Cardiac fibroblast (primary cell): ENCODE measurements around the gene IL10RA.
A peak's percentile ranks its signal among the peaks of the same experiment; 100 is the strongest.

Experiments
- DNase-seq, 2 donors: peaks; one replicate each; pipeline versions ENCODE4 v3.0.0 to v3.0.0-alpha.2; 2010; ENCODE audit warnings: low read depth in 2 of 2
- H3K4me3 ChIP-seq, 2 donors: replicated peaks in 1 of 2; 1 replicate in 1 of 2; 2 replicates in 1 of 2; pipeline ENCODE4 v1.5.1; 2011; ENCODE audit warnings: low read depth in 2 of 2, low read length in 2 of 2, mild to moderate bottlenecking in 2 of 2, moderate library complexity in 1 of 2
- CTCF ChIP-seq: IDR thresholded peaks from one replicate; pipeline ENCODE4 v1.5.1; 2011; ENCODE audit warnings: low read depth, mild to moderate bottlenecking, low read length, inconsistent platforms

The IL10RA gene

GRCh38 chr11:117985953-117986887, at the start of gene IL10RA:
TSS of gene IL10RA (plus strand) at chr11:117986394. CDS start at chr11:117986468, 74 bp downstream.
- DNase-seq = peak; percentile 30 to 42
- peak within 1 kb of the TSS; percentile 28 for H3K4me3 ChIP-seq
- no peak for TF ChIP-seq CTCF

- DNase-seq = no peak
- no peak overlapping the region for H3K4me3 ChIP-seq
- no peak for TF ChIP-seq CTCF
These were observed 49.2 kb upstream of the IL10RA start for GRCh38 chr11:117936973-117937372.

GRCh38 chr11:117940736-117941135, 45.5 kb upstream of the IL10RA start:
- DNase-seq = no peak
- H3K4me3 ChIP-seq = no peak overlapping the region

GRCh38 chr11:117941163-117941707, 45.0 kb upstream of the IL10RA start:
- no peak overlapping the region for H3K4me3 ChIP-seq
- no peak for DNase-seq
- no peak for TF ChIP-seq CTCF

More at GRCh38 chr11:117940736-117941135, 45.5 kb upstream of the IL10RA start:
- no peak for TF ChIP-seq CTCF

GRCh38 chr11:117941976-117942654, 44.1 kb upstream of the IL10RA start:
- no peak for DNase-seq
- no peak overlapping the region for H3K4me3 ChIP-seq
- TF ChIP-seq CTCF = no peak

- no peak overlapping the region for H3K4me3 ChIP-seq
- TF ChIP-seq CTCF = no peak
- no peak for DNase-seq
These were observed 41.6 kb upstream of the IL10RA start for GRCh38 chr11:117944554-117944953.
